Measurements from ENCODE around the gene PTPN9.
"Not testable (repeated sequence)": the region's sequence is repeated elsewhere in the genome, so short reads cannot be mapped to it uniquely, and the experiment has no call there.

The PTPN9 gene

DNA sequence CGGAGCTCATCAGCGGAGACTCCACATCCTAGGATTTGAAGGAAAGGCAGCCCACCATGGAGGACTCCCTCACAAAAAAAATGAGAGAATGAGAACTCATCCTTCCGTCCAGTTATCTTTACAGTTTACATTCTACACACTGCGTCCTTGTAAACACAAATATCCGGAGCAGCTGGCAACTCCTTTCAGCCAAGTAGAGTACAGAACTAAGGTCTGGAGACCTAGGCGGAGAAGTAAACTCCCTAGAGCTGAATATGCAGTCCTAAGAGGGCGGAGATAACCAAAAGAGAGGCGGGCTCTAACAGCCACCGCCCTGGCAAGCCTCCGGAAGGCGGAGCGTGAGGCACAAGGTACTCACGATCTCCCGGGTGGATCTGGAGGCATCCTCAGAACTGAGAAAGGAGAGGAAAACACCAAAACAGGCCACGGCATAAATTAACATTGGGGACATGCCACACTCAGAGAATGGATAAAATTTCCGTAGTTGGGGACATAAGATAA is 126.7 kb downstream of the PTPN9 start:
- DNase-seq, result peak; percentile 51

DNA sequence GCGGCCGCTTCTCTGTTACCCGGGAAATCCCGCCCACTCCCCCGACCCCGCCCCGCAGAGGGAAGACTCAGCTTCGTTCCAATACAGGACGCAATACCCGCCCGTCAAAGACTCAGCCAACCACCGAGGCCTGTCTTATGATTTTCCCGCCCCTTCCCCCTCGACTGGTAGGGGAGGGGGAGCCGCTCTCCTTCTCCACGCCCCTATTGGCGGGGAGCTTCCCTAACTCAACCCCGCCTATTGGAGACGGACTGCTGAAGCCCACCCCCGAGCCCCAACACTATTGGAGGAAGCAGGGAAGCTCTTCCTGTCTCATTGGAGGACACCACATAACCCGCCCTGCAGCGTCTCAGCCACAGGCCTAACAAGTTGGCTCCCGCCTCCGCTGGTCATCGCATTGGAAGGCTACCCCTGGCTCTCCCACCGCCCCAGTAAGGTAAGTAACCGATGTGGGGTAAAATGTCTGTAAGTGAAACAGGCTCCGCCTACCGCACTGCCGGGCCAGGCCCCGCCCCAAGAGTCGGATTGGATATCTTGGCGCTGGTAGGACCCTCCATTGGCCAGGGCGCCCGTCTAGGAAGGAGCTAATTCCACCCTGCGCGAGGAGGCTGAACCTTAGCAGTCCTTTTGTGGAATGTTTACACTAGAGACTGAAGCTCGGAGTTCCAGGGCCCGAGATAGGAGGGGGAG is 127.3 kb downstream of the PTPN9 start, which contains the start of gene SIN3A:
SIN3A (minus strand) TSS at position 17 of the 690 bp plus-strand sequence. CDS start 21,315 bp downstream, outside the sequence.
- DNase-seq, result peak; percentile 98

DNA sequence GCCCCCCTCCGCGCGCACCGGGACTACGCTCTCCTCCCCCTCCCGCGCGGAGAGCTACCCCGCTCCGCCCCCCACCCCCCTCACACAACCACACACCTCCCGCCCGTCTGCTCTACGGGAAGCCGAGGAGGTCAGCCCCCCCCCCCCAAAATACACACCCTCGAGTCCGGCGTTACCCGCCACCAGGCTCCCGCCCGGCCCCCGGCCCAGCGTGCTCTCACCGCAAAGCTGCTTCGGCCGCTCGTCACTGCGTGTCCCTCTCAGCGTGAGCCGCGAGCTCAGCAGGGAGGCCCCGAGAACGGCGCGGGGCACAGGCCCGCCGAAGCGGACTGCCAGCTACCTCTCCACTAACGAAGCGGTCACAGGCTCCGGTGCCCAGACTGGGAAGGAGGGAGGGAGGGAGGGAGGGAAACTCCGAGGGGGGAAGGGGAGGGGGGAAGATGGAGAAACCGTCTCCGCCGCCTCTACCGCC is 127.9 kb downstream of the PTPN9 start:
- DNase-seq, result no peak

GRCh38 chr15:75450307-75451201 is 128.6 kb downstream of the PTPN9 start:
- peak; percentile 78 for DNase-seq

- no peak for DNase-seq
Measured at GRCh38 chr15:75449585-75450306, 129.4 kb downstream of the PTPN9 start.

GRCh38 chr15:75448171-75448570 is 130.9 kb downstream of the PTPN9 start:
- not testable (repeated sequence) for DNase-seq

DNA sequence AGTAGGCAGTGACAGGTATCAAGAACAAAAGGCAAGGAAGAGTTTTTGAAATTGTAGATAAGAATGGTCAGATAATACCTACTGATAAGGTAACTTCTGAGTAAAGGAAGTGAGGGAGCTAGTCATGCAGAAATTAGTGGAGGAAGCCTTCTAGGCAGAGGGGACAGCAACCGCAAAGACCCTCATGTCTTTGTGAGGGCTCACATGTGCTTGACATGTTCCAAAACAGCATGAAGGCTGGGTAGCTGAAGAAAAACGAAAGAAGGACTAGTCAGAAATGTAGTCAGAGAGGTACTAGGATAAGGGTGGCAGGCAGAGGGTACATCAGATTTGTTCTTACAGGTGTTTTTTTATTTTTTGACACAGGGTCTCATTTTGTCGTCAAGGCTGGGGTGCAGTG is 133.0 kb downstream of the PTPN9 start:
- DNase-seq, result no peak

DNA sequence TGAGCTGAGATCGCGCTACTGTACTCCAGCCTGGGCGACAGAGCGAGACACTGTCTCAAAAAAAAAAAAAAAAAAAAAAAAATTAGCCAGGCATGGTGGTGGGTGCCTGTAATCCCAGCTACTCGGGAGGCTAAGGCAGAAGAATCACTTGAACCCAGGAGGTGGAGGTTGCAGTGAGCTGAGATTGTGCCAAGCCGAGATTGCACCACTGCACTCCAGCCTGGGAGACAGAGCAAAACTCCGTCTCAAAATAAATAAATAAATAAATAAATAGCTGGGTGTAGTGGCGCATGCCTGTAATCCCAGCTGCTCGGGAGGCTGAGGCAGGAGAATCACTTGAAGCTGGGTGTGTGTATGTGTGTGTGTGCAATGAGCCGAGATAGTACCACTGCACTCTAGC is 133.8 kb downstream of the PTPN9 start:
- DNase-seq, result not testable (repeated sequence)

DNA sequence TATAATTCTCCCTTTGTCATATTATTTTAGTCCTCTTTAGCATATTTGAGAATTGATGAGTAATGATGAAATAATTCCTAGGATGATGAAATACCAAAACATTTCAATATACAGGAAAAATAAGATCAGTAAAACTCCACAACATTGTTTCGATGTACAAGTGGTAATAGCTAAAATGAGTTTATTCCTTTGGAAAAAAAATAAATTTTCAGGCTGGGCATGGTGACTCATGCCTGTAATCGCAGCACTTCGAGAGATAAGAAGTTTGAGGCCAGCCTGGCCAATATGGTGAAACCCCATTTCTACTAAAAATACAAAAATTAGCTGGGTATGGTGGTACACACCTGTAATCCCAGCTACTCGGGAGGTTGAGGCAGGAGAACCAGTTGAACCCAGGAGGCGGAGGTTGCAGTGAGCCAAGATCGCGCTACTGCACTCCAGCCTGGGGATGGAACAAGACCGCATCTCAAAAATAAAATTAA is 135.1 kb downstream of the PTPN9 start:
- not testable (repeated sequence) for DNase-seq

DNA sequence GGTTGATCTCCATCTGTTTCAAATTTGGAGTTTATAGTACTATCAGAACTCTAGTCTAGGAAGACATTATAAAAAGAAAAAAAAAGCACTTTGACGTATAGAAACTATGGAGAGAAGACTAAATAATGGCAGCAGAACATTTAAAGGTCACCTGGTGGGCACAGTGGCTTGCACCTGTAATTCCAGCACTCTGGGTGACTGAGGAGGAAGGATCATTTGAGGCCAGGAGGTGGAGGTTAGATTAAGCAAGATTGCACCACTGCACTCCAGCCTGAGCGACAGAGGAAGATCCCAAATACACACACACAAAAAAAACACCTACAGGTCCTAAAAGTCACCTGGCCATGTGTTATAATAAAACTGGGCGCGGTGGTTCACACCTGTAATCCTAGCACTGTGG is 141.4 kb downstream of the PTPN9 start:
- DNase-seq, result no peak

DNA sequence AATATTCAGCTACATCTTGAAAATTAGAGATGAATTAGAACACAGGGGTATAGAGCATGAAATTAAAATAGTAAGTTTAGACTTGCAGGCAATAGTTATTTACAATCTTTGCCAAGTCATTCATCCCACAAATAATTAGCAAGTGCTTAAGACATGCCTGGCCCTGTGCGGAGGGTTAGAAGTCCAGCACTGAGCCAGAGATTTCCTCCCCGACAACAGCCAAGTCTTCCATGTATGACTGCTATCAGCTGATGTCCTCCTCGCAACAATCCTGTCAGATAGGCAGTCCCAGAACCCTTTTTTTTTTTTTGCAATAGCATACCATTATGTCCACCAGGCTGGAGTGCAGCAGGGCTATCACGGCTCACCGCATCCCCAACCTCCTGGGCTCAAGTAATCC is 142.2 kb downstream of the PTPN9 start:
- no peak for DNase-seq

- no peak for DNase-seq
Measured at GRCh38 chr15:75431682-75432081, 147.4 kb downstream of the PTPN9 start.

GRCh38 chr15:75431270-75431669 is 147.8 kb downstream of the PTPN9 start:
- no peak for DNase-seq

- DNase-seq, result no peak
Measured at GRCh38 chr15:75430259-75430658, 148.9 kb downstream of the PTPN9 start.

DNA sequence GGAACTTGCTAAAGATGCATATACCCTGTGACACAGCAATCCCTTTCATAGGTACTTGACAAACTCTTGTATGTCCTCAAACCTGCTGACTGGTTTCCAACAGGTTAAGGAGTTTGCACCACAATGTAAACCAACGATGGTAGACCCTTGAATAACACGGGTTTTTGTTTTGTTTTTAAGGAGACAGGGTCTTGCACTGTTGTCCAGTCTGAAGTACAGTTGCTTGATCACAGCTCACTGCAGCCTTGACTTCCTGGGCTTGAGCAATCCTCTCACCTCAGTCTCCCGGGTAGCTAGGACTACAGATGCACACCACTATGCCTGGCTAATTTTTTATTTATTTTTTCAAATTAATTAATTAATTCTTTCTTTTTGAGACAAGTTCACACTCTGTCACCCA is 151.0 kb downstream of the PTPN9 start:
- no peak for DNase-seq

- no peak for DNase-seq
Measured at GRCh38 chr15:75425966-75426500, 153.1 kb downstream of the PTPN9 start.

GRCh38 chr15:75422554-75422953 is 156.6 kb downstream of the PTPN9 start:
- no peak for DNase-seq

GRCh38 chr15:75420698-75421097 is 158.4 kb downstream of the PTPN9 start:
- DNase-seq, result no peak

DNA sequence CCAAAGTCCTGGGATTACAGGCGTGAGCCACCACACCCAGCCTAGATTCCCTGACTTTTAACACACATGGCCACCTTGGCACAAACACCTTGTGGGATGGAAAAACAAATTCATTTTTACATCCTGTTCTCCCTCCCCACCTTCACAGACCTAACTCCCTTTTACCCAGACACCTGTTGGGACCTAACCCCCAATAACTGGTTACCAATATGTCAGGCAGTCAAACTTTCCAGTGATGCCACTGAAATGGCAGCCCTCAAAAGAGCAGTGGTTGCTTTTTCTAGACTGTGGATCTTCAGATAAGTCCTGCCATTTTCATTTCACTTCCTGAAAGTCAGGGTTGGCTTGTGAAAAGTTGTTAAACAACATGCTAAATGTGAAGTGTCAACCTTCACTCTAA is 162.5 kb downstream of the PTPN9 start:
- DNase-seq, result no peak

All from NCI-H1092 (cell line).